ENCODE results near the gene LIMK1.

The LIMK1 gene

GRCh38 chr7:74083117-74083876, at the start of gene LIMK1:
LIMK1 (plus strand) TSS chr7:74083804; CDS start chr7:74083991, 187 bp downstream.
- H3K4me3 ChIP-seq (replicated peaks; ENCODE audit: low read depth, low read length) = peak within 1 kb of the TSS; percentile 66
- TF ChIP-seq CTCF (IDR thresholded peaks at IDR 0.05; ENCODE audit: low read length, missing control alignments) = no peak
- peak; percentile 82 for DNase-seq (ENCODE audit: low read depth)

GRCh38 chr7:74037609-74038008, 46.0 kb upstream of the LIMK1 start:
- no peak for TF ChIP-seq CTCF (IDR thresholded peaks at IDR 0.05; ENCODE audit: low read length, missing control alignments)
- DNase-seq (ENCODE audit: low read depth) = no peak
- H3K4me3 ChIP-seq (replicated peaks; ENCODE audit: low read depth, low read length) = no peak overlapping the region

GRCh38 chr7:74038194-74038961, 45.2 kb upstream of the LIMK1 start:
- no peak for TF ChIP-seq CTCF (IDR thresholded peaks at IDR 0.05; ENCODE audit: low read length, missing control alignments)
- no peak for DNase-seq (ENCODE audit: low read depth)
- no peak overlapping the region for H3K4me3 ChIP-seq (replicated peaks; ENCODE audit: low read depth, low read length)

GRCh38 chr7:74039337-74039736, 44.3 kb upstream of the LIMK1 start:
- TF ChIP-seq CTCF (IDR thresholded peaks at IDR 0.05; ENCODE audit: low read length, missing control alignments) = no peak
- no peak overlapping the region for H3K4me3 ChIP-seq (replicated peaks; ENCODE audit: low read depth, low read length)
- no peak for DNase-seq (ENCODE audit: low read depth)

- H3K4me3 ChIP-seq (replicated peaks; ENCODE audit: low read depth, low read length) = no peak overlapping the region
- no peak for DNase-seq (ENCODE audit: low read depth)
- TF ChIP-seq CTCF (IDR thresholded peaks at IDR 0.05; ENCODE audit: low read length, missing control alignments) = no peak
These were observed 43.4 kb upstream of the LIMK1 start for GRCh38 chr7:74040101-74040790.

- no peak for TF ChIP-seq CTCF (IDR thresholded peaks at IDR 0.05; ENCODE audit: low read length, missing control alignments)
- H3K4me3 ChIP-seq (replicated peaks; ENCODE audit: low read depth, low read length) = no peak overlapping the region
- no peak for DNase-seq (ENCODE audit: low read depth)
These were observed 42.6 kb upstream of the LIMK1 start for GRCh38 chr7:74040791-74041520.
